Kidney (tissue), 14 donors: ENCODE results near the gene C22orf39. TPM values are rescaled to one million over a fixed set of nuclear protein-coding genes. Genes with fewer than 3 reads are reported as not detected.

ENCODE experiments used
- DNase-seq, 5 donors: peaks; one replicate each; pipeline ENCODE4 v3.0.0-alpha.2; 2013 to 2020
- FAIRE-seq: peaks from 2 replicates; lab custom pipeline; 2012; peaks lifted over from hg19 to GRCh38; lab: Jason Lieb, UNC
- H3K27ac ChIP-seq, 2 donors: one replicate each; pipeline ENCODE4 v1.7.0; 2013; ENCODE audit warnings: low read depth in 2 of 2, low read length in 2 of 2, inconsistent platforms in 1 of 2
- H3K27me3 ChIP-seq: one replicate; pipeline ENCODE4 v1.7.1; 2013; ENCODE audit warnings: low read length, inconsistent platforms; ENCODE audit not compliant: control insufficient read depth, insufficient read depth
- H3K36me3 ChIP-seq, 3 donors: one replicate each; pipeline versions ENCODE4 v1.7.0 to v1.7.1; 2013; ENCODE audit warnings: low read length in 3 of 3, control low read depth in 1 of 3, inconsistent platforms in 1 of 3; ENCODE audit not compliant: insufficient read depth in 3 of 3, control insufficient read depth in 2 of 3
- H3K4me1 ChIP-seq, 3 donors: one replicate each; pipeline versions ENCODE4 v1.7.0 to v1.7.1; 2013; ENCODE audit warnings: low read length in 3 of 3, inconsistent platforms in 1 of 3, low read depth in 1 of 3; ENCODE audit not compliant: control insufficient read depth in 2 of 3, insufficient read depth in 2 of 3
- H3K4me3 ChIP-seq, 3 donors: one replicate each; pipeline versions ENCODE4 v1.7.0 to v1.8.1; 2013; ENCODE audit warnings: low read length in 3 of 3, control low read depth in 1 of 3, inconsistent platforms in 1 of 3
- H3K9ac ChIP-seq, 3 donors: one replicate each; pipeline versions ENCODE4 v1.7.0 to v1.7.1; 2013; ENCODE audit warnings: low read length in 3 of 3, control low read depth in 1 of 3, inconsistent platforms in 1 of 3
- H3K9me3 ChIP-seq, 3 donors: one replicate each; pipeline versions ENCODE4 v1.7.0 to v1.7.1; 2013; ENCODE audit warnings: low read length in 3 of 3, control low read depth in 1 of 3, inconsistent platforms in 1 of 3; ENCODE audit not compliant: control insufficient read depth in 2 of 3, insufficient read depth in 1 of 3
- CTCF ChIP-seq: IDR thresholded peaks from 3 replicates; pipeline ENCODE4 v1.5.1; 2012; ENCODE audit warnings: mild to moderate bottlenecking, moderate library complexity, borderline replicate concordance; ENCODE audit not compliant: insufficient read depth; ENCODE audit errors: extremely low read depth
- intact Hi-C: fragments of 100-400 bp; cut with DNase I; formaldehyde crosslinking; loops from one replicate; pipeline ENCODE4 v1.11.1; 2022
- polyA plus RNA-seq: library from polyadenylated mRNA; stranded (reverse); fragments of 350-450 nt; fragmentation: Illumina TruSeq; extraction: RNeasy Lipid Tissue Mini Kit (QIAGEN cat#74804); gene quantifications from one replicate; pipeline ENCODE4 v1.2.3, GENCODE V29; 2014; ENCODE audit warnings: low read depth, low replicate concordance; ENCODE audit not compliant: insufficient read depth
- total RNA-seq: library from RNA; stranded (reverse); fragmentation: NEBNext Ultra II Directional; extraction: Animal tissue kit (Norgen Biotek cat#: 25700); gene quantifications from one replicate; pipeline ENCODE4 v1.2.1, GENCODE V29; 2021
- donor health status: control.
- donor health status: control.
- donor health status: control.
- donor health status: control.
- donor health status: control.
- donor health status: DM: yes; HTN: yes; CAD: no.
- donor health status: Normal renal cell carcinoma (clear cell type).

Gene C22orf39
- total and polyA plus RNA-seq, 2 donors from 2014 or later, result 27.1 to 54.4 TPM

- peaks cover 0 to 4% (median 4%) of the 10 kb centered on the region in 3 donors for H3K4me1 ChIP-seq
- H3K4me3 ChIP-seq, result peak within 1 kb of the TSS; percentile 85 to 98 (median 91)
- peak; percentile 97 to 99 (median 99) for DNase-seq
- no peak for TF ChIP-seq CTCF
- H3K9me3 ChIP-seq, result no peaks in the 10 kb centered on the region
- peaks cover 0 to 8% (median 2%) of the 10 kb centered on the region in 3 donors for H3K36me3 ChIP-seq
- FAIRE-seq, result peak; percentile 95
- H3K27ac ChIP-seq, result peak within 1 kb of the TSS; percentile 94 to 98
- intact Hi-C loops, result no loop called here
- peak within 1 kb of the TSS; percentile 72 to 78 (median 75) for H3K9ac ChIP-seq
- H3K27me3 ChIP-seq, result no peaks in the 10 kb centered on the region
Observed at GRCh38 chr22:19479355-19480172, 32.1 kb upstream of the C22orf39 start, which contains the start of gene CDC45. Gene CDC45 (plus strand): TSS chr22:19479920. CDS start chr22:19479969, 49 bp downstream.

GRCh38 chr22:19478901-19479354, 31.4 kb upstream of the C22orf39 start, which contains the start of gene UFD1:
Gene UFD1 (minus strand): TSS chr22:19479193. CDS start chr22:19479085, 108 bp downstream.
- intact Hi-C loops, result no loop called here
- Histone ChIP-seq H3K4me1 (peaks cover 0 to 4% (median 4%) of the 10 kb centered on the region in 3 donors), H3K9ac (peak within 1 kb of the TSS; percentile 72 to 78 (median 75)), H3K27me3 (no peaks in the 10 kb centered on the region), H3K4me3 (peak within 1 kb of the TSS; percentile 85 to 98 (median 91)), H3K9me3 (no peaks in the 10 kb centered on the region), H3K36me3 (peaks cover 0 to 9% (median 3%) of the 10 kb centered on the region in 3 donors), H3K27ac (peak within 1 kb of the TSS; percentile 94 to 98)
- peak; percentile 91 to 94 (median 94) for DNase-seq
- TF ChIP-seq CTCF, result no peak
- FAIRE-seq, result no peak

- peak overlapping the region; percentile 54 to 98 (median 91) for H3K4me3 ChIP-seq
- no peaks in the 10 kb centered on the region for H3K27me3 ChIP-seq
- peaks cover 0 to 4% (median 4%) of the 10 kb centered on the region in 3 donors for H3K4me1 ChIP-seq
- H3K9ac ChIP-seq, result peak overlapping the region; percentile 49 to 75 (median 72)
- intact Hi-C loops, result no loop called here
- H3K27ac ChIP-seq, result peak overlapping the region; percentile 94 to 98
- FAIRE-seq, result no peak
- peaks cover 0 to 9% (median 4%) of the 10 kb centered on the region in 3 donors for H3K36me3 ChIP-seq
- DNase-seq, result peak in 1 of 5 donors; percentile 10
- no peaks in the 10 kb centered on the region for H3K9me3 ChIP-seq
- TF ChIP-seq CTCF, result no peak
Observed at GRCh38 chr22:19478045-19478900, 30.8 kb upstream of the C22orf39 start.
